DMS 273 (cell line): ENCODE data around the gene PCOLCE2.
A peak's percentile ranks its signal among the peaks of the same experiment; 100 is the strongest.

Experiments
- DNase-seq: peaks from one replicate; lab custom pipeline; 2025; ENCODE audit not compliant: unreplicated experiment; lab: John Stamatoyannopoulos, UW

PCOLCE2 gene

GRCh38 chr3:142888481-142889211 lies at the start of gene PCOLCE2:
TSS of gene PCOLCE2 (minus strand) at chr3:142889083. CDS start at chr3:142888896, 187 bp downstream.
- DNase-seq = peak; percentile 93

- no peak for DNase-seq
Measured at GRCh38 chr3:142935963-142936362, 47.1 kb upstream of the PCOLCE2 start.

- no peak for DNase-seq
Measured at GRCh38 chr3:142934887-142935269, 46.0 kb upstream of the PCOLCE2 start.

- DNase-seq = no peak
Measured at GRCh38 chr3:142934128-142934886, 45.4 kb upstream of the PCOLCE2 start.

GRCh38 chr3:142931222-142931621 lies 42.3 kb upstream of the PCOLCE2 start:
- DNase-seq = peak; percentile 55

GRCh38 chr3:142930463-142930862 lies 41.6 kb upstream of the PCOLCE2 start:
- peak; percentile 17 for DNase-seq

- no peak for DNase-seq
Measured at GRCh38 chr3:142929890-142930289, 41.0 kb upstream of the PCOLCE2 start.

- DNase-seq = peak; percentile 68
Measured at GRCh38 chr3:142929109-142929508, 40.2 kb upstream of the PCOLCE2 start.

GRCh38 chr3:142926368-142926944 lies 37.6 kb upstream of the PCOLCE2 start:
- DNase-seq = no peak

- no peak for DNase-seq
Measured at GRCh38 chr3:142925140-142925539, 36.3 kb upstream of the PCOLCE2 start.

GRCh38 chr3:142923694-142924093 lies 34.8 kb upstream of the PCOLCE2 start:
- DNase-seq = no peak

- DNase-seq = no peak
Measured at GRCh38 chr3:142916605-142917004, 27.7 kb upstream of the PCOLCE2 start.

- DNase-seq = no peak
Measured at GRCh38 chr3:142915636-142916035, 26.8 kb upstream of the PCOLCE2 start.

GRCh38 chr3:142914286-142914811 lies 25.5 kb upstream of the PCOLCE2 start:
- DNase-seq = no peak

- no peak for DNase-seq
Measured at GRCh38 chr3:142913432-142913831, 24.5 kb upstream of the PCOLCE2 start.

GRCh38 chr3:142912402-142913172 lies 23.7 kb upstream of the PCOLCE2 start:
- no peak for DNase-seq

GRCh38 chr3:142910280-142910679 lies 21.4 kb upstream of the PCOLCE2 start:
- DNase-seq = no peak

GRCh38 chr3:142909282-142909681 lies 20.4 kb upstream of the PCOLCE2 start:
- no peak for DNase-seq

GRCh38 chr3:142907996-142908395 lies 19.1 kb upstream of the PCOLCE2 start:
- DNase-seq = no peak

GRCh38 chr3:142904639-142905436 lies 16.0 kb upstream of the PCOLCE2 start:
- peak; percentile 73 for DNase-seq
